Esophagus (tissue), 2 donors: ENCODE results near the gene SUPT3H. TPM values are rescaled to one million over a fixed set of nuclear protein-coding genes. Genes with fewer than 3 reads are reported as not detected.

ENCODE experiments used
- H3K27ac ChIP-seq, 2 donors: one replicate each; pipeline ENCODE4 v1.5.1; 2013; ENCODE audit warnings: low read depth in 2 of 2, mild to moderate bottlenecking in 2 of 2, inconsistent platforms in 1 of 2, low read length in 1 of 2, moderate library complexity in 1 of 2
- H3K27me3 ChIP-seq, 2 donors: one replicate each; pipeline ENCODE4 v1.6.1; 2013; ENCODE audit warnings: low read length in 2 of 2, control low read depth in 1 of 2, mild to moderate bottlenecking in 1 of 2; ENCODE audit not compliant: insufficient read depth in 2 of 2, control insufficient read depth in 1 of 2
- H3K36me3 ChIP-seq, 2 donors: one replicate each; pipeline ENCODE4 v1.6.1; 2013; ENCODE audit warnings: low read length in 1 of 2; ENCODE audit not compliant: control insufficient read depth in 2 of 2, insufficient read depth in 2 of 2
- H3K4me1 ChIP-seq, 2 donors: one replicate each; pipeline ENCODE4 v1.6.1; 2013; ENCODE audit warnings: low read length in 1 of 2; ENCODE audit not compliant: control insufficient read depth in 2 of 2, insufficient read depth in 2 of 2
- H3K4me3 ChIP-seq, 2 donors: one replicate each; pipeline ENCODE4 v1.5.1; 2013; ENCODE audit warnings: low read length in 2 of 2, mild to moderate bottlenecking in 2 of 2, low read depth in 1 of 2, moderate library complexity in 1 of 2
- H3K9me3 ChIP-seq, 2 donors: one replicate each; pipeline ENCODE4 v1.6.1; 2013; ENCODE audit warnings: mild to moderate bottlenecking in 2 of 2, low read depth in 1 of 2, low read length in 1 of 2, moderate library complexity in 1 of 2; ENCODE audit not compliant: control insufficient read depth in 2 of 2, insufficient read depth in 1 of 2
- WGBS, 2 donors: extraction: QIAGEN DNeasy Blood & Tissue Kit; methylation state at CpG; one replicate each; pipeline ENCODE4 v1.1.7; 2013; 5-methylcytosine and 5-hydroxymethylcytosine counted together
- polyA plus RNA-seq, 2 donors: library from polyadenylated mRNA; stranded (reverse); fragments of 200-250 nt; gene quantifications; one replicate each; pipeline ENCODE4 v1.2.3, GENCODE V29; 2013
- donor health status: healthy with polysubstance abuse.
- donor health status: Bipolar disorder and iron deficiency.

SUPT3H gene
- polyA plus RNA-seq, 2 donors = 2.8 to 3.6 TPM

GRCh38 chr6:44926556-44926955 lies 451.2 kb downstream of the SUPT3H start:
- Histone ChIP-seq H3K4me3 (no peak overlapping the region), H3K27ac (no peak overlapping the region), H3K36me3 (no peaks in the 10 kb centered on the region), H3K9me3 (no peaks in the 10 kb centered on the region), H3K27me3 (no peaks in the 10 kb centered on the region), H3K4me1 (no peaks in the 10 kb centered on the region)
- WGBS, 2 donors = 60 to 72% methylated on average over 2 of the region's 2 CpGs

GRCh38 chr6:44925100-44925739 lies 452.5 kb downstream of the SUPT3H start:
- H3K27ac ChIP-seq = no peak overlapping the region
- 11 to 14% methylated on average over 1 of the region's 1 CpG for WGBS, 2 donors
- no peaks in the 10 kb centered on the region for H3K27me3 ChIP-seq
- no peak overlapping the region for H3K4me3 ChIP-seq
- no peaks in the 10 kb centered on the region for H3K9me3 ChIP-seq
- H3K36me3 ChIP-seq = no peaks in the 10 kb centered on the region
- H3K4me1 ChIP-seq = no peaks in the 10 kb centered on the region

GRCh38 chr6:44923444-44923843 lies 454.3 kb downstream of the SUPT3H start:
- Histone ChIP-seq H3K27me3 (no peaks in the 10 kb centered on the region), H3K27ac (no peak overlapping the region), H3K9me3 (no peaks in the 10 kb centered on the region), H3K4me3 (no peak overlapping the region), H3K4me1 (no peaks in the 10 kb centered on the region), H3K36me3 (no peaks in the 10 kb centered on the region)
- 84 to 90% methylated on average over 1 of the region's 1 CpG for WGBS, 2 donors

GRCh38 chr6:44921798-44922197 lies 455.9 kb downstream of the SUPT3H start:
- Histone ChIP-seq H3K4me1 (no peaks in the 10 kb centered on the region), H3K36me3 (no peaks in the 10 kb centered on the region), H3K4me3 (no peak overlapping the region), H3K9me3 (no peaks in the 10 kb centered on the region), H3K27me3 (no peaks in the 10 kb centered on the region), H3K27ac (no peak overlapping the region)
- WGBS, 2 donors = 47 to 70% methylated on average over 3 of the region's 3 CpGs

- no peaks in the 10 kb centered on the region for H3K36me3 ChIP-seq
- 59 to 81% methylated on average over 5 of the region's 5 CpGs for WGBS, 2 donors
- H3K27ac ChIP-seq = no peak overlapping the region
- H3K4me3 ChIP-seq = no peak overlapping the region
- H3K9me3 ChIP-seq = no peaks in the 10 kb centered on the region
- H3K27me3 ChIP-seq = no peaks in the 10 kb centered on the region
- H3K4me1 ChIP-seq = no peaks in the 10 kb centered on the region
Measured at GRCh38 chr6:44920952-44921491, 456.7 kb downstream of the SUPT3H start.

GRCh38 chr6:44918671-44919296 lies 458.9 kb downstream of the SUPT3H start:
- no peaks in the 10 kb centered on the region for H3K9me3 ChIP-seq
- H3K36me3 ChIP-seq = no peaks in the 10 kb centered on the region
- H3K27ac ChIP-seq = no peak overlapping the region
- 81 to 82% methylated on average over 6 of the region's 6 CpGs for WGBS, 2 donors
- H3K4me3 ChIP-seq = no peak overlapping the region
- no peaks in the 10 kb centered on the region for H3K27me3 ChIP-seq
- no peaks in the 10 kb centered on the region for H3K4me1 ChIP-seq

GRCh38 chr6:44917430-44917829 lies 460.3 kb downstream of the SUPT3H start:
- Histone ChIP-seq H3K27ac (no peak overlapping the region), H3K4me1 (no peaks in the 10 kb centered on the region), H3K27me3 (no peaks in the 10 kb centered on the region), H3K9me3 (no peaks in the 10 kb centered on the region), H3K4me3 (no peak overlapping the region), H3K36me3 (no peaks in the 10 kb centered on the region)
- WGBS, 2 donors = 63 to 67% methylated on average over 2 of the region's 2 CpGs

GRCh38 chr6:44915111-44915510 lies 462.6 kb downstream of the SUPT3H start:
- H3K27ac ChIP-seq = no peak overlapping the region
- 96 to 97% methylated on average over 2 of the region's 2 CpGs for WGBS, 2 donors

GRCh38 chr6:44914141-44914540 lies 463.6 kb downstream of the SUPT3H start:
- no peaks in the 10 kb centered on the region for H3K9me3 ChIP-seq
- no peak overlapping the region for H3K4me3 ChIP-seq
- H3K27me3 ChIP-seq = no peaks in the 10 kb centered on the region
- H3K27ac ChIP-seq = no peak overlapping the region
- H3K36me3 ChIP-seq = no peaks in the 10 kb centered on the region
- no peaks in the 10 kb centered on the region for H3K4me1 ChIP-seq

More at GRCh38 chr6:44915111-44915510, 462.6 kb downstream of the SUPT3H start:
- Histone ChIP-seq H3K9me3 (no peaks in the 10 kb centered on the region), H3K36me3 (no peaks in the 10 kb centered on the region), H3K4me3 (no peak overlapping the region), H3K27me3 (no peaks in the 10 kb centered on the region), H3K4me1 (no peaks in the 10 kb centered on the region)

- no peak overlapping the region for H3K27ac ChIP-seq
- no peaks in the 10 kb centered on the region for H3K4me1 ChIP-seq
- H3K27me3 ChIP-seq = no peaks in the 10 kb centered on the region
- 86 to 91% methylated on average over 2 of the region's 2 CpGs for WGBS, 2 donors
- no peaks in the 10 kb centered on the region for H3K36me3 ChIP-seq
- no peaks in the 10 kb centered on the region for H3K9me3 ChIP-seq
- H3K4me3 ChIP-seq = no peak overlapping the region
Measured at GRCh38 chr6:44906761-44907160, 471.0 kb downstream of the SUPT3H start.
